WTC11 (cell line): ENCODE results near the gene NEO1. TPM values are rescaled to one million over a fixed set of nuclear protein-coding genes. Genes with fewer than 3 reads are reported as not detected.
A peak's percentile ranks its signal among the peaks of the same experiment; 100 is the strongest.

Source experiments
- ATAC-seq: fragments of 200-7000 bp; cut with Tn5 transposase; 2 replicates; pipeline ENCODE4 v1.10.0; 2021; ENCODE audit warnings: mild to moderate bottlenecking, moderate library complexity
- CTCF ChIA-PET: fragments of 300-600 bp; sonication (Branson Sonifier 250); formaldehyde crosslinking; loops from one replicate; lab custom pipeline; 2021; ENCODE audit warnings: antibody characterized with exemption; lab: Charles Lee
- POLR2A ChIA-PET: fragments of 350-600 bp; sonication (Branson Sonifier 250); formaldehyde crosslinking; loops from one replicate; lab custom pipeline; 2021; ENCODE audit warnings: antibody characterized with exemption; lab: Charles Lee
- DNase-seq: peaks from one replicate; pipeline ENCODE4 v3.0.0; 2021; ENCODE audit warnings: low spot score
- H3K27ac Mint-ChIP-seq: 2 replicates; pipeline ENCODE4 v1.8.0; 2021; ENCODE audit warnings: mixed read lengths
- H3K27me3 Mint-ChIP-seq: 2 replicates; pipeline ENCODE4 v1.8.0; 2021; ENCODE audit warnings: low read depth, mild to moderate bottlenecking, moderate library complexity, mixed read lengths
- H3K36me3 Mint-ChIP-seq: 2 replicates; pipeline ENCODE4 v1.8.0; 2021; ENCODE audit warnings: mixed read lengths
- H3K4me1 Mint-ChIP-seq: 2 replicates; pipeline ENCODE4 v1.8.0; 2022; ENCODE audit warnings: mixed read lengths
- H3K4me3 Mint-ChIP-seq: 2 replicates; pipeline ENCODE4 v1.8.0; 2021; ENCODE audit warnings: mild to moderate bottlenecking, moderate library complexity, mixed read lengths
- H3K9me3 Mint-ChIP-seq: 2 replicates; pipeline ENCODE4 v1.8.0; 2021; ENCODE audit warnings: mixed read lengths
- JAZF1 ChIP-seq: fragments of 250-450 bp; sonication (Bioruptor Pico); IDR thresholded peaks from 2 replicates; pipeline ENCODE4 v1.9.0; 2021; ENCODE audit warnings: moderate library complexity, mild to moderate bottlenecking, inconsistent platforms
- OVOL2 ChIP-seq: fragments of 250-450 bp; sonication (Bioruptor Pico); IDR thresholded peaks from 2 replicates; pipeline ENCODE4 v1.9.0; 2021; ENCODE audit warnings: mild to moderate bottlenecking, borderline replicate concordance
- SOX15 ChIP-seq: fragments of 250-450 bp; sonication (Bioruptor Pico); IDR thresholded peaks from 2 replicates; pipeline ENCODE4 v1.9.0; 2021; ENCODE audit warnings: mild to moderate bottlenecking
- ZNF219 ChIP-seq: sonication (generic); formaldehyde crosslinking; IDR thresholded peaks from 2 replicates; pipeline ENCODE4 v1.8.0; 2023; ENCODE audit warnings: missing genetic modification reagents, mild to moderate bottlenecking, borderline replicate concordance
- ZNF396 ChIP-seq: fragments of 250-450 bp; sonication (Bioruptor Pico); IDR thresholded peaks from 2 replicates; pipeline ENCODE4 v1.8.0; 2021; ENCODE audit warnings: mild to moderate bottlenecking, moderate library complexity, borderline replicate concordance
- total RNA-seq: library from RNA; stranded (reverse); gene quantifications from 3 replicates; pipeline ENCODE4 v1.2.3, GENCODE V29; 2021
- TF ChIP-seq, protein P1 (sequence below): fragments of 250-450 bp; sonication (Bioruptor Pico); IDR thresholded peaks from 2 replicates; pipeline ENCODE4 v2.1.2; 2022; ENCODE audit warnings: mild to moderate bottlenecking, moderate library complexity
- TF ChIP-seq, protein P2 (sequence below): fragments of 250-450 bp; sonication (Bioruptor Pico); IDR thresholded peaks from 2 replicates; pipeline ENCODE4 v1.9.0; 2021; ENCODE audit warnings: mild to moderate bottlenecking
- TF ChIP-seq, protein P3 (sequence below): fragments of 250-450 bp; sonication (Bioruptor Pico); conservative IDR thresholded peaks from 2 replicates; pipeline ENCODE4 v1.9.0; 2021; ENCODE audit warnings: mild to moderate bottlenecking
- TF ChIP-seq, protein P4 (sequence below): fragments of 200-600 bp; IDR thresholded peaks from 2 replicates; pipeline ENCODE4 v1.8.0; 2022; ENCODE audit warnings: antibody characterized with exemption
- TF ChIP-seq, protein P5 (sequence below): sonication (generic); formaldehyde crosslinking; IDR thresholded peaks from 2 replicates; pipeline ENCODE4 v1.8.0; 2022; ENCODE audit warnings: mild to moderate bottlenecking, missing genetic modification reagents
- TF ChIP-seq, protein P6 (sequence below): sonication (generic); formaldehyde crosslinking; IDR thresholded peaks from 2 replicates; pipeline ENCODE4 v1.8.1; 2023; ENCODE audit warnings: mild to moderate bottlenecking, missing genetic modification reagents
- TF ChIP-seq, protein P7 (sequence below): fragments of 250-450 bp; sonication (Bioruptor Pico); IDR thresholded peaks from 2 replicates; pipeline ENCODE4 v1.9.0; 2021; ENCODE audit warnings: mild to moderate bottlenecking, borderline replicate concordance

NEO1 gene
- total RNA-seq, 1 experiment from 2014 or later, result 37.1 TPM

DNA sequence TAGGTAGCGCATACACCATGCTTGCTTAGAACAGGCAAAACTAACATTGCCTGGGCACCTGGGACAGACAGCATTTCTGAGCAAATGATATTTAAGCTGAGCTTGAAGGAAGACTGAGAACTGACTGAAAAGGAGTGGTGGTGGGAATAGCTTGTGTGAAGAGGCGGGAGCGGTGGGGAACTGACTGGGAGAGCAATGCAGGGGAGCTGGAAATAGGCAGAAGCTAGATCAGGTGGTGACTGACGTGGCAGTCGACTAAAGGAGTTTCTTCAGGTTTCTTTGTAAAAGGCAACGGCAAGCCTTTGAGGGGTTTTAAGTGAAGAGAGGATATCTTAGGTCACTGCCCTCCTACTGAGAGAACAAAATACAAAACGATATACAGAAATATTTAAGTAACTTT lies 61.8 kb downstream of the NEO1 start:
- H3K27me3 Mint-ChIP-seq, result no peaks in the 10 kb centered on the region
- ChIA-PET CTCF (interaction anchor here (0.9 to 1.6 kb wide), 3 partner anchors 152 to 392 kb away, joined by 3 to 4 read pairs (median 3); no protein-coding TSS in a partner anchor), POLR2A (no interaction called here)
- DNase-seq (no peak), ATAC-seq (peak; percentile 67)
- no peak overlapping the region for H3K4me3 Mint-ChIP-seq
- H3K4me1 Mint-ChIP-seq, result peaks cover 5% of the 10 kb centered on the region
- no peaks in the 10 kb centered on the region for H3K9me3 Mint-ChIP-seq
- H3K27ac Mint-ChIP-seq, result peak overlapping the region; percentile 24; the same call in 1 of the 2 replicates
- no peak for TF ChIP-seq SOX15 (CRISPR knock-in tag)
- TF ChIP-seq, protein P1, sequence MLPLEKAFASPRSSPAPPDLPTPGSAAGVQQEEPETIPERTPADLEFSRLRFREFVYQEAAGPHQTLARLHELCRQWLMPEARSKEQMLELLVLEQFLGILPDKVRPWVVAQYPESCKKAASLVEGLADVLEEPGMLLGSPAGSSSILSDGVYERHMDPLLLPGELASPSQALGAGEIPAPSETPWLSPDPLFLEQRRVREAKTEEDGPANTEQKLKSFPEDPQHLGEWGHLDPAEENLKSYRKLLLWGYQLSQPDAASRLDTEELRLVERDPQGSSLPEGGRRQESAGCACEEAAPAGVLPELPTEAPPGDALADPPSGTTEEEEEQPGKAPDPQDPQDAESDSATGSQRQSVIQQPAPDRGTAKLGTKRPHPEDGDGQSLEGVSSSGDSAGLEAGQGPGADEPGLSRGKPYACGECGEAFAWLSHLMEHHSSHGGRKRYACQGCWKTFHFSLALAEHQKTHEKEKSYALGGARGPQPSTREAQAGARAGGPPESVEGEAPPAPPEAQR (CRISPR knock-in tag), result no peak
- no peak for TF ChIP-seq ZNF396 (CRISPR knock-in tag)
- TF ChIP-seq OVOL2, result no peak
- no peak for TF ChIP-seq JAZF1
- TF ChIP-seq, protein P2, sequence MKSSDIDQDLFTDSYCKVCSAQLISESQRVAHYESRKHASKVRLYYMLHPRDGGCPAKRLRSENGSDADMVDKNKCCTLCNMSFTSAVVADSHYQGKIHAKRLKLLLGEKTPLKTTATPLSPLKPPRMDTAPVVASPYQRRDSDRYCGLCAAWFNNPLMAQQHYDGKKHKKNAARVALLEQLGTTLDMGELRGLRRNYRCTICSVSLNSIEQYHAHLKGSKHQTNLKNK (CRISPR knock-in tag), result no peak
- TF ChIP-seq, protein P3, sequence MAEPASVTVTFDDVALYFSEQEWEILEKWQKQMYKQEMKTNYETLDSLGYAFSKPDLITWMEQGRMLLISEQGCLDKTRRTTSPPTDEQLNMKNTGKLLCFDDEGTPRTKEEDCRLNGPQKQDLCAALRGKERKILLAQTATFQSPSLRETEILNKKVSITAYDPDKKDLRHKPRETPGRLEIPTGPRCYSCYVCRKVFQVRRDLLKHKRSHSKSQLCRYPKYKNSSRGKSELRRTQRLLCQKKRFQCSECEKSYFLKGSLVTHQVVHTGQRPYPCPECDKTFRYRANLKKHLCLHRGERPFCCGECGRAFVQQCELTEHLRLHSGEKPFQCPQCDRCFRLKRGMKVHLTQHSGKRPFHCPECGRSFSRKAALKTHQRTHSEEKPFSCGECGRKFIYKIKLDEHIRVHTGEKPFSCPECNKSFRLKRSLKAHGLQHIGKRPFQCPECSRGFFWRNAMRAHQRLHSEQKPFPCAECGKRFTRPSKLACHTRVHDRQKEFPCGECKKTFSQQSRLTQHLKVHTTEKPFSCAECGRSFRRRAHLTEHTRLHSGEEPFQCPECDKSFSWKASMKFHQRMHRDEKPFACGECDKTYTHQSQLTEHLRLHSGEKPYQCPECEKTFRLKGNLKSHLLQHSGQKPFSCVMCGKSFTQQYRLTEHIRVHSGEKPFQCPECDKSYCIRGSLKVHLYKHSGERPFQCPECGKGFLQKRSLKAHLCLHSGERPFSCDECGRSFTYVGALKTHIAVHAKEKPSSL (CRISPR knock-in tag), result no peak
- TF ChIP-seq, protein P4, sequence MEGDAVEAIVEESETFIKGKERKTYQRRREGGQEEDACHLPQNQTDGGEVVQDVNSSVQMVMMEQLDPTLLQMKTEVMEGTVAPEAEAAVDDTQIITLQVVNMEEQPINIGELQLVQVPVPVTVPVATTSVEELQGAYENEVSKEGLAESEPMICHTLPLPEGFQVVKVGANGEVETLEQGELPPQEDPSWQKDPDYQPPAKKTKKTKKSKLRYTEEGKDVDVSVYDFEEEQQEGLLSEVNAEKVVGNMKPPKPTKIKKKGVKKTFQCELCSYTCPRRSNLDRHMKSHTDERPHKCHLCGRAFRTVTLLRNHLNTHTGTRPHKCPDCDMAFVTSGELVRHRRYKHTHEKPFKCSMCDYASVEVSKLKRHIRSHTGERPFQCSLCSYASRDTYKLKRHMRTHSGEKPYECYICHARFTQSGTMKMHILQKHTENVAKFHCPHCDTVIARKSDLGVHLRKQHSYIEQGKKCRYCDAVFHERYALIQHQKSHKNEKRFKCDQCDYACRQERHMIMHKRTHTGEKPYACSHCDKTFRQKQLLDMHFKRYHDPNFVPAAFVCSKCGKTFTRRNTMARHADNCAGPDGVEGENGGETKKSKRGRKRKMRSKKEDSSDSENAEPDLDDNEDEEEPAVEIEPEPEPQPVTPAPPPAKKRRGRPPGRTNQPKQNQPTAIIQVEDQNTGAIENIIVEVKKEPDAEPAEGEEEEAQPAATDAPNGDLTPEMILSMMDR, result no peak
- TF ChIP-seq, protein P5, sequence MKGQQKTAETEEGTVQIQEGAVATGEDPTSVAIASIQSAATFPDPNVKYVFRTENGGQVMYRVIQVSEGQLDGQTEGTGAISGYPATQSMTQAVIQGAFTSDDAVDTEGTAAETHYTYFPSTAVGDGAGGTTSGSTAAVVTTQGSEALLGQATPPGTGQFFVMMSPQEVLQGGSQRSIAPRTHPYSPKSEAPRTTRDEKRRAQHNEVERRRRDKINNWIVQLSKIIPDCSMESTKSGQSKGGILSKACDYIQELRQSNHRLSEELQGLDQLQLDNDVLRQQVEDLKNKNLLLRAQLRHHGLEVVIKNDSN (CRISPR knock-in tag), result no peak
- TF ChIP-seq, protein P6, sequence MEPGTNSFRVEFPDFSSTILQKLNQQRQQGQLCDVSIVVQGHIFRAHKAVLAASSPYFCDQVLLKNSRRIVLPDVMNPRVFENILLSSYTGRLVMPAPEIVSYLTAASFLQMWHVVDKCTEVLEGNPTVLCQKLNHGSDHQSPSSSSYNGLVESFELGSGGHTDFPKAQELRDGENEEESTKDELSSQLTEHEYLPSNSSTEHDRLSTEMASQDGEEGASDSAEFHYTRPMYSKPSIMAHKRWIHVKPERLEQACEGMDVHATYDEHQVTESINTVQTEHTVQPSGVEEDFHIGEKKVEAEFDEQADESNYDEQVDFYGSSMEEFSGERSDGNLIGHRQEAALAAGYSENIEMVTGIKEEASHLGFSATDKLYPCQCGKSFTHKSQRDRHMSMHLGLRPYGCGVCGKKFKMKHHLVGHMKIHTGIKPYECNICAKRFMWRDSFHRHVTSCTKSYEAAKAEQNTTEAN (CRISPR knock-in tag), result no peak
- TF ChIP-seq, protein P7, sequence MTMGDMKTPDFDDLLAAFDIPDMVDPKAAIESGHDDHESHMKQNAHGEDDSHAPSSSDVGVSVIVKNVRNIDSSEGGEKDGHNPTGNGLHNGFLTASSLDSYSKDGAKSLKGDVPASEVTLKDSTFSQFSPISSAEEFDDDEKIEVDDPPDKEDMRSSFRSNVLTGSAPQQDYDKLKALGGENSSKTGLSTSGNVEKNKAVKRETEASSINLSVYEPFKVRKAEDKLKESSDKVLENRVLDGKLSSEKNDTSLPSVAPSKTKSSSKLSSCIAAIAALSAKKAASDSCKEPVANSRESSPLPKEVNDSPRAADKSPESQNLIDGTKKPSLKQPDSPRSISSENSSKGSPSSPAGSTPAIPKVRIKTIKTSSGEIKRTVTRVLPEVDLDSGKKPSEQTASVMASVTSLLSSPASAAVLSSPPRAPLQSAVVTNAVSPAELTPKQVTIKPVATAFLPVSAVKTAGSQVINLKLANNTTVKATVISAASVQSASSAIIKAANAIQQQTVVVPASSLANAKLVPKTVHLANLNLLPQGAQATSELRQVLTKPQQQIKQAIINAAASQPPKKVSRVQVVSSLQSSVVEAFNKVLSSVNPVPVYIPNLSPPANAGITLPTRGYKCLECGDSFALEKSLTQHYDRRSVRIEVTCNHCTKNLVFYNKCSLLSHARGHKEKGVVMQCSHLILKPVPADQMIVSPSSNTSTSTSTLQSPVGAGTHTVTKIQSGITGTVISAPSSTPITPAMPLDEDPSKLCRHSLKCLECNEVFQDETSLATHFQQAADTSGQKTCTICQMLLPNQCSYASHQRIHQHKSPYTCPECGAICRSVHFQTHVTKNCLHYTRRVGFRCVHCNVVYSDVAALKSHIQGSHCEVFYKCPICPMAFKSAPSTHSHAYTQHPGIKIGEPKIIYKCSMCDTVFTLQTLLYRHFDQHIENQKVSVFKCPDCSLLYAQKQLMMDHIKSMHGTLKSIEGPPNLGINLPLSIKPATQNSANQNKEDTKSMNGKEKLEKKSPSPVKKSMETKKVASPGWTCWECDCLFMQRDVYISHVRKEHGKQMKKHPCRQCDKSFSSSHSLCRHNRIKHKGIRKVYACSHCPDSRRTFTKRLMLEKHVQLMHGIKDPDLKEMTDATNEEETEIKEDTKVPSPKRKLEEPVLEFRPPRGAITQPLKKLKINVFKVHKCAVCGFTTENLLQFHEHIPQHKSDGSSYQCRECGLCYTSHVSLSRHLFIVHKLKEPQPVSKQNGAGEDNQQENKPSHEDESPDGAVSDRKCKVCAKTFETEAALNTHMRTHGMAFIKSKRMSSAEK (CRISPR knock-in tag), result no peak
- H3K36me3 Mint-ChIP-seq, result no peaks in the 10 kb centered on the region

DNA sequence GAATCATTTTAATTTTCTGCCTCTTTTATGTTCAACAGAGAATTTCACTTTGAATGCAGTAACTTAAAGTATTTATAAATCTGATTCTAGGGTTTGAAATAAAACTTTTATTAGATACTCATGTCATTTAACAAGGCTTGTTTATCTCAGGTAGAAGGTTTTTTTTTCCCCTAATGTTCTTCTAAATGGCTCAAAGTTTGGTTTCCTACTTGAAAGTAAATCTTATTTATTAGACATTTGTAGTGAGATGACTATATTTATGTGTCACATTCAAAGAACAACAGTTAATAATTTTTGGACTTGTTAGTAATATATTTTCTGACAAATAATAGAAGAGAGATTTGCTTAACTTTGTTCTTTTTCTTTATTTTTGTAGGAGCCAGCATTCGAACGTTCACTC lies 63.9 kb downstream of the NEO1 start:
- DNase-seq (no peak), ATAC-seq (no peak)
- CTCF ChIA-PET, result no interaction called here
- POLR2A ChIA-PET, result no interaction called here
- Mint-ChIP-seq H3K27me3 (no peaks in the 10 kb centered on the region), H3K36me3 (no peaks in the 10 kb centered on the region), H3K27ac (no peak overlapping the region), H3K4me1 (peaks cover 5% of the 10 kb centered on the region), H3K9me3 (no peaks in the 10 kb centered on the region), H3K4me3 (no peak overlapping the region)
- no peak for TF ChIP-seq ZNF219 (CRISPR knock-in tag)
